Progenitor cell of endocrine pancreas (in vitro differentiated cells): Measurements from ENCODE around the gene PARD6B. TPM values are rescaled to one million over a fixed set of nuclear protein-coding genes. Genes with fewer than 3 reads are reported as not detected.
"Not testable (repeated sequence)": the region's sequence is repeated elsewhere in the genome, so short reads cannot be mapped to it uniquely, and the experiment has no call there.

Source experiments
- DNase-seq: peaks from one replicate; pipeline ENCODE4 v3.0.0; 2021; ENCODE audit warnings: low spot score; ENCODE audit not compliant: unreplicated experiment
- H3K27ac Mint-ChIP-seq: 2 replicates; pipeline ENCODE4 v1.8.0; 2021; ENCODE audit warnings: mild to moderate bottlenecking, moderate library complexity, mixed read lengths
- H3K27me3 Mint-ChIP-seq: 2 replicates; pipeline ENCODE4 v1.8.0; 2021; ENCODE audit warnings: mixed read lengths
- H3K36me3 Mint-ChIP-seq: 2 replicates; pipeline ENCODE4 v1.8.0; 2022; ENCODE audit warnings: mixed read lengths; ENCODE audit not compliant: insufficient read depth
- H3K4me1 Mint-ChIP-seq: 2 replicates; pipeline ENCODE4 v1.8.0; 2021; ENCODE audit warnings: low read depth, mixed read lengths
- H3K4me3 Mint-ChIP-seq: 2 replicates; pipeline ENCODE4 v1.8.0; 2021; ENCODE audit warnings: low read depth, mild to moderate bottlenecking, moderate library complexity, mixed read lengths
- H3K9me3 Mint-ChIP-seq: 2 replicates; pipeline ENCODE4 v1.8.0; 2021; ENCODE audit warnings: low read depth, mixed read lengths
- CTCF ChIP-seq: fragments of 200-600 bp; sonication (generic); IDR thresholded peaks from one replicate; pipeline ENCODE4 v1.5.0; 2021; ENCODE audit warnings: antibody characterized with exemption, mild to moderate bottlenecking; ENCODE audit not compliant: unreplicated experiment
- total RNA-seq: library from RNA; stranded (reverse); gene quantifications from 2 replicates; pipeline ENCODE4 v1.2.1, GENCODE V29; 2021

The PARD6B gene
- total RNA-seq, 1 donor from 2014 or later: 29.7 TPM

DNA sequence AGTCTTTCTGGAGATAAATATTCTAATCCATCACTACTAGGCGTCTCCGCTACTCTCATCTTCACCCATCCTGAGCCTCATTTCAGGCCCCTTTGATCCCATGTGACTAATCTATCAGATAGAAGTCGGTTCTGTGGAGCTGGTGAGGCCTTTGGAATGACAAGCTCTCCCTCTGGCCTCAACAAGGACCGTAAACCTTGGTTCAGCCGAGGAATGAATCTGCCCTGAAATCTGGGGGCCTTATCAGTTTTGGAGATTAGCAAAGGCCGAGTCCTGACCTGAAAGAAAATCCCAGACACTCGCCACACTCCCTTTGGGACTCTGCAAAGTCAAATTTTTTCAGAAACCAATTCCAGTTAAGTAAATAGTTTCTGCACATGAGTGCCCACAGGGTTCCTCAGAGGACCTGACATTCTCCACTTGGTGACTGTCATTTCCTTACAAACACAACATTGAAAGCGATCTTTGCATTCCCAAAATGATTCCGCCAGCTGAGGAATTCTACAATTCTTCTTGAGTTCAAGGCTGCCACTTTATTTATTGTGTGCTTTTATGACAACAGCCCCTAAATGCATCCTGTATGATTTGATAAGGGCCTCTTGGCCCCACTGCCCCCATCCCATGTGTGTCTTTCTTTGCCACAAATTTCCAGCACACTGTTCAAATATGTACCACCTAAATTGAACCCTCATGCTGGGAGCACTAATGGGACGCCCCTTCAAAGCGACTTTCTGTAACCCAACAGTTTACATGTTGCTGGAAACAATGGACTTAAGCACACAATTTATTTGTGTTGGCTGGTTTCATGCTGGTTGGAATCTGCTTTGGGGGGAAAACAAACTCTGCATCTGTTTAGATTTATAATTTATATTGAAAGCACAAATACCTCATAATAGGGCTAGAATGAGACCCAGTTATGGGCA is 30.1 kb upstream of the PARD6B start:
- Mint-ChIP-seq H3K27me3 (peaks cover 8% of the 10 kb centered on the region), H3K4me1 (peaks cover 2% of the 10 kb centered on the region), H3K27ac (no peak overlapping the region), H3K4me3 (no peak overlapping the region), H3K9me3 (no peaks in the 10 kb centered on the region), H3K36me3 (no peaks in the 10 kb centered on the region)
- DNase-seq: no peak
- no peak for TF ChIP-seq CTCF

DNA sequence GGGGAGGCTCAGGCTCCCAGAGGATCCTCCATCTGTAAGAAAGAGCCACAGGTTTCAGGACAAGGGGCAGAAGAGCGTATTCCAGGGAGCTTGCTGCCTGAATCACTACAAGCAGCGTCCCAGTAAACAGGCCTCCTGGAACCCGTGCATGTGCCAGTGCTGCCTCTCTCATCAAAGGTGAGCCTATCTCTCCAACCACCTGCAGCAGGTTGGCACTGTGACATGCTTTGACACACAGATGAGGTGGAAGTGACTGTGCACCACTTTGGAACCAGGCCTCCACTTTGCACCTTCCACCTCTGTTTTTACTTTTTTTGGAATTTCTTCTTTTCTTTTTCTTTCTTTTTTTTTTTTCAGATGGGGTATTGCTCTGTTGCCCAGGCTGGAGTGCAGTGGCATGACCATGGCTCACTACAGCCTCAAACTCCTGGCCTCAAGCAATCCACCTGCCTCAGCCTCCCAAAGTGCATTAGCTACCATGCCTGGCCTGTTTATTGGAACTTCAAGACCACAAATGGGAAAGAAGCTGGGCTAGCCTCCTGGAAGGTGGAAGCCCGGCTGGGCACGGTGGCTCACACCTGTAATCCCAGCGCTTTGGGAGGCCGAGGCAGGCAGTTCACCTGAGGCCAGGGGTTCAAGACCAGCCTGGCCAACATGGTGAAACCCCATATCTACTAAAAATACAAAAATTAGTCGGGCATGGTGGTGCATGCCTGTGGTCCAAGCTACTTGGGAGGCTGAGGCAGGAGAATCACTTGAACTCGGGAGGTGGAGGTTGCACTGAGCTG is 27.5 kb upstream of the PARD6B start:
- H3K9me3 Mint-ChIP-seq, H3K4me1 Mint-ChIP-seq, H3K27me3 Mint-ChIP-seq, DNase-seq, H3K36me3 Mint-ChIP-seq, H3K4me3 Mint-ChIP-seq, H3K27ac Mint-ChIP-seq: not testable (repeated sequence)

- H3K9me3 Mint-ChIP-seq: no peaks in the 10 kb centered on the region
- DNase-seq: no peak
- no peak overlapping the region for H3K27ac Mint-ChIP-seq
- no peak overlapping the region for H3K4me3 Mint-ChIP-seq
- H3K4me1 Mint-ChIP-seq: peaks cover 2% of the 10 kb centered on the region
- no peak for TF ChIP-seq CTCF
- no peaks in the 10 kb centered on the region for H3K36me3 Mint-ChIP-seq
- H3K27me3 Mint-ChIP-seq: peaks cover 8% of the 10 kb centered on the region
Measured at GRCh38 chr20:50704514-50704913, 26.9 kb upstream of the PARD6B start.

DNA sequence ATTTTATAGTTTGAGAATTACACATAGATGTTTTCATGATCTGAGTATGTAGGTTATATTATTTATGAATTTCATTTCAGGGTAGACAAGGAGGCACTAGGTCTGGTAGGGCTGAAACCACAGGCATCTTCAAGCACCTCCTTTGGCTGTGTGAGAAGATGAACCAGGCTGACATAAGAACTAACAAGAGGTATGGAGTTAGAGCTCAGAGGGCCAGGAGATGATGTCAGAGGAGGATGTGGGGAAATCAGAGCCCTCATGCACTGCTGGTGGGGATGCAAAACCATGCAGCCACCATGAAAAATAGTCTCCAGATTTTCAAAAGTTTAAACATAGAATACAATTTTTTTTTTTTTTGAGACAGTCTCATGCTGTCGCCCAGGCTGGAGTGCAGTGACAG is 26.4 kb upstream of the PARD6B start:
- DNase-seq: no peak
- Mint-ChIP-seq H3K27me3 (peaks cover 8% of the 10 kb centered on the region), H3K27ac (no peak overlapping the region), H3K36me3 (no peaks in the 10 kb centered on the region), H3K4me3 (no peak overlapping the region), H3K9me3 (no peaks in the 10 kb centered on the region), H3K4me1 (peaks cover 2% of the 10 kb centered on the region)
- no peak for TF ChIP-seq CTCF

DNA sequence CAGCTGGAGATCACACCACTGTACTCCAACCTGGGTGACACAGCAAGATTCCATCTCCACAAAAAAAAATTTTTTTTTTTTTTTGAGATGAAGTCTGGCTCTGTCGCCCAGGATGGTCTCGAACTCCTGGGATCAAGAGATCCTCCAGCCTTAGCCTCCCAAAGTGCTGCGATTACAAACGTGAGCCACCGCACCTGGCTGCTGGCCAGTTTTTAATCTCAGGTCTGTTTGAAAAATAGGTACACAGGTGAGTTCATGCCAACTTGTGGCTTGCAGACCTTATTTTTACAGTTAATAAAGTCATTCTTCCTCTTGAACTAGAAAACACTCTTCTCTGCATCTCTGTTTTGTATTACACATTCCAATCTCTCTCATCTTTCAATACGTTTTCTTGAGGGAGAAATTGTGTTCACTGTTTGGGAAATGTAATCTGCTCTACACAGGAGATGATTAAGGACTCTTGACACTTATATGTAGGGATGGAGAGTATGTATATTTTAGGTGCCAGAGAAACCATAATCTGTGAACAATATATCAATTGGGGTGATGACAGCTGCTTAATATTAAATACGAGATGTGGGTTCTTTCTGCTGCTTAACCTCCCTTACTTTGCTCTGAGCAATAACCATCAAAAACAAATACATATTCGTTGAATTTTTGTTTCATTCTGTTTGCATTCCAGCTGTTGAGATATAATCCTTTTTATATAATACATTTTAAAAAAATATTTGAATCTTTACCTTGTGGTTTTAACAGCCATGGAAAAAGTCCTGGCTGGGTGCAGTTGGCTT is 22.3 kb upstream of the PARD6B start:
- Mint-ChIP-seq H3K27ac (no peak overlapping the region), H3K4me1 (peaks cover 4% of the 10 kb centered on the region), H3K9me3 (no peaks in the 10 kb centered on the region), H3K36me3 (no peaks in the 10 kb centered on the region), H3K27me3 (peaks cover 4% of the 10 kb centered on the region), H3K4me3 (no peak overlapping the region)
- DNase-seq: no peak
- TF ChIP-seq CTCF: no peak
